Putamen (tissue), 1 donor: ENCODE measurements around the gene ATP10A.
"Not testable (repeated sequence)": the region's sequence is repeated elsewhere in the genome, so short reads cannot be mapped to it uniquely, and the experiment has no call there.

Experiments
- DNase-seq: peaks from one replicate; pipeline ENCODE4 v3.0.0-alpha.2; 2016; ENCODE audit warnings: low spot score

ATP10A gene

DNA sequence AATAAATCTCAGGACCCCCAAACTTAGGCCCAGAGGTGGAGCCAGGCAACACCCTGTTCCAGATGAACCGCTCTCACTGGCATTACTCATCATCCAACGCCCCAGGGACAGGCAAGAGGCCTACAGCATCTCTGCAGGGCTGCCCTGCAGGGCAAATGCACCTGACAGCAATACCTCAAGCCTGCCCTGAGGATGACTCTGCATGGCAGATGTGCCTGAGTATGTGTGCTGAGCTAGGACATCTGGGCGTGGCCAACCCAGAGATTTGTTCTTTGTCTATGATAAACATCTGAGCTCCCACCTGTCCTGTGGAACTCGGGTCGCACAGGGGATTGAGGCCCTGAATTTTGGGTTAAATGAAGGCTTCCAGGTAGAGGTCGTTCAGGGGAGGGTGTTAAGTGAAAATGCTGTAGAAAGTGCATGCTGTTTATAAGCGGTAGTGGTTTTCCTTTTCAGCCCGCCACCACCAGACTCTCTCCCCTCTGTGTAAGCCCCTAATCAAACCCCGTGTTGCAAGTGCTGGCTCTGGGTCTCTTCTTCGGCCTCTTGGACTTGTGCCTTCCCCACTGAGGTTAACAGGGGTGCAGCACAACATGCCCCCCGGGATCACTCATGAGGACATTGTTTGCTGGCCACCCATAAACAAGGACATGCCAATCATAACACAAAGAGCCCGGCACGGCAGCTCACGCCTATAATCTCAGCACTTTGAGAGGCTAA is 92.3 kb downstream of the ATP10A start:
- DNase-seq: no peak

- no peak for DNase-seq
These were observed 93.1 kb downstream of the ATP10A start for GRCh38 chr15:25770031-25770430.

GRCh38 chr15:25768271-25768670 is 94.9 kb downstream of the ATP10A start:
- DNase-seq: no peak

DNA sequence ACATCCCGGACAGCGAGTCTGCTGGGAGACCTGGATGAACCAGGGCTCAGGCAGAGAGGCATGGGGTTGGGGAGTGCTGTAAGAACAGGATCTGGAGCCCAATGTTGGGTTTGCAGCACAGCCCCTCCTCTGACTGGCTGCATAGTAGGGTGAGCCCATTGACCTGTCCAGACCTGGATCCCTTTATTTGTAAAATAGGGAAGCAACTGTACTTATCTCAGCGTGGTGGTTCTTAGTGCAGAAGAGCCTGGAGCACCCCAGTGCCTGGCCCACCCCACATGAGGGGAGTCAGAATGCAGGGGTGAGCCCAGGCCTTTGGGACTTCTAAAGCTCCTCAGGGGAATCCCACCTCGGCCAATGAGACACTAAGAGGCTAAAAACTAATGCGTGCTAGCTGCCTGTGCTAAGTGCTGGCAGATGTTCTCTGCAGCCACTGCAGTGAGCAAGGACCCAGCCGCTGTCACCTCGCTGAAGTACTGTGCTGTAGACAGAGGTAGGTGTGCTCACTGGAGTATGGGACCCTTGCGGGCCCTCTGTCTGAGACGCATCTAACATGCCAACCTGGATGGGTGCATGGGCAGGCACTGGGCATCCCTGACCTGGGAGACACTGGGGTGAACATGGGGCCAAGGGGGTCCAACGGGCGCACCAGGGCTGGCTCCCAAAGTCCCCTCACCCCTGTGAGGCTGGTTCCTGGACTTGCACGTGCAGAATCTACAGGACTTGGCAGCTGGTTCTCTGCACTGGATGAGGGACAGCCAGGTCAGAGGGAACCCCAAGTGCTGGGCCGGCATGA is 95.6 kb downstream of the ATP10A start:
- no peak for DNase-seq

DNA sequence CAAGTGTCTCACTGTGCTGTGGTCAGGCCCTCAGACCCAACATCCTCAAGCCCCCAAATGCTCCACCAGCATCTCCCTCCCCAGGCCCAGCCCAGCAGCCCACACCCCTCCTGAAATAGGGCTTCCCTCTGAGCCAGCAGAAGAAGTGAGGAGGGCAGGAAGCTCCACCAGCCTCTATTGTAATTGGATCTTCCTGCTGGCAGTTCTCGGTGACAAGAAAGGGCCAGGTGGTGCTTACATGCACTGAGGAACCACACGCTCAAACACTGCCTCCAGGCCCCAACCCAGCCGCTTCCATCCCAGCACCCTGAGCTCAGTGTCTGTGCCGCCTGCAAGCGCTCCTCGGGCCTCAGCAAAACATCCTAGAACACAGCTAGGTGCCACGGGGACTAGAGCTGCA is 96.7 kb downstream of the ATP10A start:
- no peak for DNase-seq

DNA sequence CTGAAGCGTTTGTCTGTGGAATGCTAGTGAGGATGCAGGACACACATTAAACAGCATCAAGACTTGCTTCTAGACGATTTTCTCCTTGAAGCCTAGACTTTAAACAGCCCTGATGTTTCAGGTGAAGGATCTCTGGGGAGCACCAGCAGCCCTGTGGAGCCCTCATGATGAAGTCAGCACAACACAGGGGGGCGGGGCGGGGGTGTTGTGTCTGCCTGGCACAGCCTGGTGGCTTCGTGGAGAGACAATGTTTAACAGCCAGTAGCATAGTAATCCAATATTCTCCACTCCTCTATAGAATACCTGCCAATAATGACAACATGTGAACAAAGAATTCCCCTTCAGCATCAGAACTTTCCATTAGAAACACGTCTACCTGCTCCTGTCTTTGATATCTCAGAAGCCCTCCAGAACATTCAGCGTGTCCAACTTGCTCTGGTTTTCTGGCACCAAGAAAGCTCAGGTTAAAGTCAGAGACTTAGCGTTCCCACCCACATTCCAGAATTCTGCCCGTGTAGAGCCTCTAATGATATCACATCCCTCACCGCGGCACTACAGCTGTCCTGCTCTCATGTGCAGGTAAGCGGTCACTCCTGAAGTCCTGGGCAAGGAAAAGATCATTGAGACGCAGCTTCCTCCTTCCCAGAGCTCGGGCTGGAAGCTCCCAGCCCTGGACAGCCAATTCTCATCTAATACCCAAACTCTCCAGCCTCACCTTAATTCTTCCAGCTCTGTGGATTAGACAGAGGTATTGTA is 98.0 kb downstream of the ATP10A start:
- no peak for DNase-seq

DNA sequence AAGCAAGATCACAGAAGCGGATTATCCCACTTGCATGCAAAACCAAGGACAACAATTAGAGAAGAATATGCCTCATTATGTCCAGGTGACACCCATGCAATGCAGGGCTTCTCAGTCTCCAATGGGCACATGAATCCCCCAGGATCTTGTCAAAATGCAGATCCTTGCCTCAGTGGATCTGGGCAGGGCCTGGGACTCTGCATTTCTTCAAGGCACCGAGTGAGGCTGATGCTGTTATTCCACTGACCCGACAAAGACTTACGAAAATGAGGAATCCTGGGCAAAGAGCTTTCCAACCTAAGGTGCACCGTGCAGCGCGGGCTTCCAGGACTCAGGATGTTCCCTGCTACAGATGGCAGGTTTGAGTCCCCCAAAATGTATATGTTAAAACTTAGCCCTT is 99.2 kb downstream of the ATP10A start:
- DNase-seq: no peak

DNA sequence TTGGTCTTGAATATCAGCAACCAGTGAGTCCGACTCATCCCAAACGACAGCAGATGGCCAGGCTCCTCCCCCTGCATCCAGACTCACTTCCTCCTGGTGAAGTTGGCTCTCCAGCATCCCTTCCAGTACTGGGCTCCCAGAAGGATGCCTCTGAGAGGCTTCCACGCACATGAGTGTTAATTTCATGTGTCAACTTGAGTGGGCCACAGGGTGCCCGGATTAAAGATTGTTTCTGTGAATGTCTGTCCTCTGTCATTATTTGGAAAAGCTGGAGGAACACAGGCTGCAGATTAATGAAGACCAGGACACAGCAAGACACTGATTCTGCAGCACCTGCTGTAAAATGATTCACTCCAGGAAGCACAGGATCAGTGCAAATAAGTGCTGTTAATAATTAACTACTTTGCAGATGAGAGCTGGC is 99.8 kb downstream of the ATP10A start:
- no peak for DNase-seq

DNA sequence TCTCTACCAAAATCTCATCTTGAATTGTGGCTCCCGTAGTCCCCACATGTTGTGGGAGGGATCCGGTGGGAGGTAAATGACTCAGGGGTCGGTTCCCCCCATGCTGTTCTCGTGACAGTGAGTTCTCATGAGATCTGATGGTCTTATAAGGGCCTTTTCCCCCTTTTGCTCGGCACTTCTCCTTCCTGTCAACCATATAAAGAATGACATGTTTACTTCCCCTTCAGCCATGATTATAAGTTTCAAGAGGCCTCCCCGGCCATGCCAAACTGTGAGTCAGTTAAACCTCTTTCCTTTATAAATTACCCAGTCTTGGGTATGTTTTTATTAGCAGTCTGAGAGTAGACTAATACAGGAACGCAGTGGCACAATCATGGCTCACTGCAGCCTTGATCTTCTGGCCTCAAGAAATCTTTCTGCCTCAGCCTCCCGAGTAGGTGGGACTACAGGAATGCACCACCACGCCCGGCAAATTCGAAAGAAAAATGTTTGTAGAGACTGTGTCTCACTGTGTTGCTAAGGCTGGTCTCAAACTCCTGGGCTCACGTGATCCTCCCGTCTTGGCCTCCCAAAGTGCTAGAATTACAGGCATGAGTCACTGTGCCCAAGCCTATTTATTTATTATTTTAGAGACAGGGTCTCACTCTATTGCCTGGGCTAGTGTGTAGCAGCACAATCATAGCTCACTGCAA is 101.0 kb downstream of the ATP10A start:
- no peak for DNase-seq

DNA sequence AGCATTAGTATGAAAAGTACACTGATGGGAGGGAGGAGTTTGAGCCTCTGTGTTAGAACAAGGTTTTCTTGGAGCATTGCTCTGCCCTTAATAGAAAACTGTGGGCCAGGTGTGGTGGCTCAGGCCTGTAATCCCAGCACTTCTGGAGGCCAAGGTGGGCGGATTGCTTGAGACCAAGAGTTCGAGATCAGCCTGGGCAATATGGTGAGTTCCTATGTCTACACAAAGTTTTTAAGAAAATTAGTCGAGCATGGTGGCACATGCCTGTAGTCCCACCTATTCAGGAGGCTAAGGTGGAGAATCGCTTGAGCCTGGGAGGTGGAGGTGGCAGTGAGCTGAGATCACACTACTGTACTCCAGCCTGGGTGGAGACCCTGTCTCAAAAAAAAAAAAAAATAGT is 103.7 kb downstream of the ATP10A start:
- no peak for DNase-seq

- not testable (repeated sequence) for DNase-seq
These were observed 104.5 kb downstream of the ATP10A start for GRCh38 chr15:25758612-25759011.

GRCh38 chr15:25743548-25744275 is 119.4 kb downstream of the ATP10A start:
- DNase-seq: no peak

DNA sequence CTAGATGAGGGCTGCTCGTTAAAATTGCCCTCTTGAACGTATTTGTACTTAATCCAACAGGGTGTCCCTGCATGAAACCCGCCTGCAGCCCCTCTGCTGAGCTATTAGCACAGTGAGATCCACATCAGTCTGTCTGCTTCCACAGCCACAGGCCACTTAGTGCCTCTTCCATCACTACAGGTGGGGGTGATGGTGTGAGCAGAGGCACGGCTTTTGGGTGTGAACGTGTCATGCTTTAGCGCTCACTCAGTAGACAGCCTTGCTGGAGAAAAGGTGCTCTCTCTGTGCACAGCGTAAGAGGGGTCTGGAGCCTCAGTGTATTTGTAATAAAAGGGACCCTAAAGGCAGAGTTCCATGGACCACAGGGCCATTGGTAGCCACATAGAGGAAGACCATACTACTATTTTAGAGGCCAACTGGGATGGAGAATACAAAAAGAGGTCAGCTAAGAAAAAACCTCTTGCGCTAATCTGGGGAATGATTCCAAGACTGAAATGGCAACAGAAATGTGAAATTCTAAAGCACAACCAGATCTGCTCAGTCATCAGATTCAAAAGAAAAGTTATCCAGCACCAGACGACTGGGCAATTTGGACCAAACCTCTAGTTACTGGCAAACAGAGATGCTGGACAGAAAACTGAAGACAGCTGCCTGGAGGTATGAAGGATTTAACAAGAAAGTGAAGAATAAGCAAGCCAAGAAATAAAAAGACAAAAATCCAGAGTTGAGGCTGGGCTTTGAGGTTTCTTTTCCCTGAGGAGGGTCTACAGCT is 120.2 kb downstream of the ATP10A start:
- no peak for DNase-seq

GRCh38 chr15:25742041-25742730 is 120.9 kb downstream of the ATP10A start:
- DNase-seq: no peak

DNA sequence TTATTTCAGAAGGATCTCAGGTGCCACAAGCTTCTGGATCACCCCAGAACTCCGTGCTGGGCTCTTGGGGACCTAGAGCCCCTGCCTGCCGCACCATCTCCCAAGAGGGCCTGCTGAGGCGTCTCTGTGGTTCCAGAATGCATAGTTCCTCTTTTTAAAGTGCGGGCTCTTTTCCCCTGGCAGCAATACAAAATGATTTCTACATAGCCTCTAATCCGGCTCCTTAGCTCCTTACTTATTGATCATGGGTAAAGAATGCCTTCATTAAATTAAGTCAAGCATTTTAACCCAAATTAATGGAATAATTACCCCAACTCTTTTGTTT is 121.9 kb downstream of the ATP10A start:
- no peak for DNase-seq

- no peak for DNase-seq
These were observed 122.5 kb downstream of the ATP10A start for GRCh38 chr15:25740383-25741255.

GRCh38 chr15:25739687-25740121 is 123.4 kb downstream of the ATP10A start:
- no peak for DNase-seq

GRCh38 chr15:25738171-25738965 is 124.8 kb downstream of the ATP10A start:
- no peak for DNase-seq
